Activated gamma-delta T cell treated with anti-CD3 and anti-CD28 coated beads, Interleukin-2, amount 50 U/mL, for 16 hours (primary cell): ENCODE results near the gene SPATA1.

Experiments used
- DNase-seq: peaks from one replicate; pipeline ENCODE4 v3.0.0-alpha.2; 2020; ENCODE audit warnings: low read depth

The SPATA1 gene

DNA sequence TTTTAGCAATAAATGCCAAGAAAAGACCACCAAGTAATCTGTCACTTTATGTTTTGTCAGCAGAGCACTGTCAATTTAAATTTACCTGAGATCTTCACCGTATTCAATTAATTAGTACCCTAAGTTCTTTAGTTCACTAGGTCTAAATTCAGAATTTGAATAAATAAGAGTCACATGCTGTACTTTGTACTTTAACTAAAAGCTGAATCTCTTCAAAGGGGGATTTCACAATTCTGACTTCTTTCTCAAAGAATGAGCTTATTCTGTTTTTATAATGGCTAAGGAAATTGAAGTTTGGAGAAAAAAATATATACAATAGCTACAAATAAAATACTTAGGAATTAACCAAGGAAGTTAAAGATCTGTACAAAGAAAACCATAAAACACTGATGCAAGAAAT, 2.3 kb downstream of the SPATA1 start:
- DNase-seq: no peak

DNA sequence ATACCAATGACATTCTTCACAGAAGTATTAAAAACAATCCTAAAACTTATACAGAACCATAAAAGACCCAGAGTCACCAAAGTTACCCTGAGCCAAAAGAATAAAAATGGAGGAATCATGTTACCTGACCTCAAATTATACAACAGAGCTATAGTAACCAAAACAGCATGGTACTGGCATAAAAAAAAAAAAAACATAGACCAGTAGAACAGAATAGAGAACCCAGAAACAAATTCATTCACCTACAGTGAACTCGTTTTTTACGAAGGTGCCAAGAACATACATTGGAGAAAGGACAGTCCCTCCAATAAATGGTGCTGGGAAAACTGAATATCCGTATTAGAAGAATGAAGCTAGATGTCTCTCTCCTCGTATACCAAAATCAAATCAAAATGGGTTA, 2.8 kb downstream of the SPATA1 start:
- DNase-seq: no peak

DNA sequence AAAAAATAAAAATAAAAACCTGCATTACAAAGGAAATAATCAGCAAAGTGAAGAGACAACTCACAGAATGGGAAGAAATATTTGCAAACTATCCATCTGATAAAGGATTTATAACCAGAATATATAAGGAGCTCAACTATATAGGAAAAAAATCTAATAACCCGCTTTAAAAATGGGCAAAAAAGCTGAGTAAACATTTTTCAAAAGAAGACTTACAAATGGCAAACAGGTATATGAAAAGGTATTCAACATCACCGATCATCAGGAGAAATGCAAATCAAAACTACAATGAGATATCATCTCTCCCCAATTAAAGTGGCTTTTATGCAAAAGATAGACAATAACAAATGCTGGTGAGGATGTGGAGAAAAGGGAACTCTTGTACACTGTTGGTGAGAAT, 4.0 kb downstream of the SPATA1 start:
- no peak for DNase-seq

DNA sequence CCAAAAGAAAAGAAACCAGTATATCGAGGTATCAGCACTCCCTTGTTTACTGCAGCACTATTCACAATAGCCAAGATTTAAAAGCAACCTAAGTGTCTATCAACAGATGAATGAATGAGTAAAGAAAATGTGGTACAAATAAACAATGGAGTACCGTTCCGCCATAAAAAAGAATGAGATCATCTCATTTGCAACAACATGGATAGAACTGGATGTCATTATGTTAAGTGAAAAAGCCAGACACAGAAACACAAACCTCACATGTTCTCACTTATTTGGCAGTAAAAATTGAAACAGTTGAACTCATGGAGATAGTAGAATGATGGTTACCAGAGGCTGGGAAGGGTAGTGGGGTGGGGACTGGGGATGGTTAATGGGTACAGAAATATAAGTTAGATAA, 4.5 kb downstream of the SPATA1 start:
- DNase-seq: no peak

DNA sequence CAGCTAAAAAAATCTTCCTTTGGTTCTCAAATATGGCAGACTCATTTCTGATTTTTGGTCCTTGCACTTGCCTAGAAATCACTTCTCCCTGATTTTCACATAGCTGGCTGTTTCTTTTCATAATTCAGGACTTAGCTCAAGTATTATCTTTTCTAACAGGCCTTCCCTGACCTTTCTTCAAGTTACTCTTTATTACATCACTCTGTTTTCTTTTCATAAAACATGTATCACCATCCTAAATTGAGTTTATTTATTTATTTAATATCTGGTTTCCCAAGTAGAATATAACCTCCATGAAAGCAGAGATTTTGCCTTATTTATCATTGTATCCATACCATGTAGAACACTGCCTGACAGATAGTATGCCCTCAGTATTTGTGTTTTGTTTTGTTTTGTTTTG, 18.4 kb downstream of the SPATA1 start:
- no peak for DNase-seq

DNA sequence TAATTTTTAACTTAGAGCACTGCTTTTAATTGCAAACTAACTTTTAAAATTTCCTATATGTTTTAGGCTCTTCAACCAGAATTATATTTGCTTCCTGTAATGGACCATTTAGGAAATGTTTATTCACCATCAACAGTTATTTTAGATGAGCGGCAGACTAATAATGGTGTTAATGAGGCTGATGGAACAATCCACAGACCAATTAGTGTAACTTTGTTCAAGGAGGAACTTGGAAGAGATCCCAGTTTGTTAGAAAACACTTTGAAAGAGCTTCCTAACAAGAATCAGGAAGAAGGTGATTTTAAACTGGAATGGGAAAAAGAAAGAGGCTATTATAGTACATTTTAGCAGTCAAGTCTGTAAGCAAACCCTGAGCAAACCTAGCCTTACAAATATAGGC, 19.6 kb downstream of the SPATA1 start:
- no peak for DNase-seq

DNA sequence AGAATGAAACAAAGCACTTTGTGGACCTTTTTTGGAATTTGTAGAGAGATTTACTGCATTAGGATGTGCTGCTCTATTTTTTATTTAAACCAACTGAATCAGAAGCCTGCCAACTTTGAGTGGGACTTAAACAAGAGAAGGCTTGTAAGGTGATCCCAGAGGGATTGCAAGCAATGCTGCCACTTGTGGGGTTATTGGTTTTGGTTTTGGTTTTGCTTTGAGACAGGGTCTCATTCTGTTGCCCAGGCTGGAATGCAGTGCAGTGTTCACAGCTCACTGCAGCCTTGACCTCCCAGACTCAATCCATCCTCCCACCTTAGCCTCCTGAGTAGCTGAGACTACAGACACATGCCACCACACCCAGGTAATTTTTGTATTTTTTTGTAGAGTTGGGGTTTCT, 32.4 kb downstream of the SPATA1 start:
- no peak for DNase-seq

DNA sequence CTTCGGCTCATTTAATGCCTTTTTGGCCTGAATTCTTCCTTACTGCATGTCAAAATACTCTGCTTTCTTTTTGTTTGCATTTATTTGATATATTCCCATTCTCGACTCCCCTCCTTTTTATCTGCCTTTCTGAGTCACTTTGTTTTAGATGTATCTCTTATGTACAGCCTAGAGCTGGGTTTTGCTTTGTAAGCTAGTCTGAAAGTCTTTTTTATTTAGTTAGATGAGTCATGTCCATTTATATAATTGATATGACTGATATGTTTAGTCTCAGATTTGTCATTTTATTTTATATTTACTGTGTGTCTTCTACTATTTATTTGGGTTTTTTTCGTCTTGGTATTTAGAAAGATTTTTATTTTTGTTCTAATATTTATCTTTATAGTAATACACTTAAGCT, 33.8 kb downstream of the SPATA1 start:
- DNase-seq: no peak

DNA sequence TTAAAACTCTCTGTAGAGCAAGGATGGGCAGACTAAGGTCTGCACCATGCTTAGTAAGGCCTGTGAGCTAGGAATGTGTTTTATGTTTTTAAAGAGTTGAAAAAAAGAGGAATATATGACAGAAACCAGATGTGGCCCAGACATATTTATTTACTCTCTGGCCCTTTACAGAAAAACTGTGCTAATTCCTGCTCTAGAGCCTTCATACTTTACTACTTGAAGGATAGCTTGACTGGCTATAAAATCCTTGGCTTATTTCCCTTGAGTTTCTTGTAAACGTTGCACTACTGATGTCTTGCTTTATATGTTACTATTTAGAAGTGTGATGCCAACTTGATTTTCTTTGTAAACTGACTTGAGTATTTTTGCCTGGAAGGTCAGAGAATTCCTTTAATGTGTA, 34.6 kb downstream of the SPATA1 start:
- no peak for DNase-seq

DNA sequence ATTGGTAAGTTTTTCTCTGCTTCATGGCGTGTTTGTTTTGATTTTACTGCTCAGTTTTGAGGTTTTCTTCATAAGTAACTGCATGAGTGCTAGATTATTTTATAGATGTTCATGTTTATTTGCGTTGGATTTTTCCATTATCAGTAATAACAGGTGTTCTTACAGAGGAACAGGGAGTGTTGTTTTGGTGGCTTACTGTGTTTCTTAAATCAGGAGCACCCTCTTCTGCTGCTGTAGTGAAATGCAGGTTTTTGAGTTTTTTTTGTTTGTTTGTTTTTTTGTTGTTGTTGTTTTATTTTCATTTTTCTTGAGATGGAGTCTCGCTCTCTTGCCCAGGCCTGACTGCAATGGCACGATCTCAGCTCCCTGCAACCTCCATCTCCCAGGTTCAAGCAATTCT, 35.5 kb downstream of the SPATA1 start:
- no peak for DNase-seq

DNA sequence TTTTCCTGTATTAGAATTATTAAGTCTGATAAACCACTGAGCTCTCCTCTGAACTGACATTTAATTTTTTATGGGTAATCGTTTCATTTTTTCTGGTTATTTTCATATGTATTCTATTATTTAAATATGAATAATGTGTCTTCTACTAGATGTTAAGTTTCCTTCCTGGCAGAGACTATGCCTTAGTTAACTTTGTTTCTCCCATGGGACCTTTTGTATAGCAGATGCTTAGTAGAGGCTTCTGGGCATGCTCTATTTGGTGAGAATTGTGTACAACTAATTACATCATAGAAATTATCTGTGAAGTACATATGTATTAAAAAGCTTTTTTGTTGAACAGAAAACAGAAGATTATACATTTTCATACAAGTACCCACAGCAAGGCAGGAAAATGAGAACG, 44.6 kb downstream of the SPATA1 start:
- DNase-seq: no peak

DNA sequence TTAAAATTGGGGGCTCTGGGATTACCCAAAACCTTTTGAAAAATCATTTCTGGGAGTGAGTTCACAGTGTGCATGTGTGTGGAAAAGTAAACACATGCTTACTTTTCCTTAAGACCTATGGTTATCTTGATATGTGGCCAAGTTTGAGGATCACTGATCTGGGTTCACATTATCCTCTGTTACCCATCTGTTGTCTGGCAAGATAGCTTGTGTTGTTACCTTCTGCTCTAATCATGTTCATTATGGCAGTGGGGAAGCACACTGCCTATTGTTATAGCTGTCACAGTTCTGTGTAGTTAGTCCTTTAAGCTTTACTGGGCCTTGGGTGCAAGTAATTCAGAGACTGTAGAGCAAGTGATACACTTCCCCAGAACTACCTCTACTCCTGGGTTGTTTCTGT, 63.0 kb downstream of the SPATA1 start:
- DNase-seq: no peak

DNA sequence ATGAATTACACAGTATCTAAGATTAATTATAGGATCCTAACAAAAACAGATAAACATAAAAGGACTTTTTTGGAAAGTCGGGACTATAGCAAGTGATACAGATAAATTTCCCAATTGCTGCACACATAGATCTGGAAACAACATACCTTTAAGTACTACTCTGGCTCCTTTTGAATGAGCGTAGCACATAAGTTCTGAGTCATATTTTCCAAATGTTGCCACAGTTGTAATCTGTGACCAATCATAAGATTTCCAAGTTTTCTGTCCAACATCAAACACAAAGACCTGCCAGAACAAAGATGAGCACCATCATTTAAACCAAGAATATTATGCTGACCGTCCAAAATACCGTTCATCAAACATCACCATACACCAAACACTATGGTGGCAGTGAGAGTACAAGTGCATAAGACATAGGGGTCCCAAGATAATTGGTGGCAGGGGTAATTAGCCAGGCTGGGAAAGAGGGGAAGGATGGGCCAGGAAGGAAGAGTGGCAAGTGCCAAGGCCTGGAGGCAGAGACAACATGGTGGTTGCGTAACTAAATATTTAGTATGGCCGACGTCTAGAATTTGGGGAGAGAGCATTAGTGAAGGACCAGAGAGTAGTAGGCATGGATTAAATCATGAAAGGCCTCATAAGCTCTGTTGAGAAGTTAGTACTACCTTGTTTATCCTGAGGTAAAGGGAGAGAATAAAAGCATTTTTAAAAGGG, 64.4 kb downstream of the SPATA1 start:
- no peak for DNase-seq

DNA sequence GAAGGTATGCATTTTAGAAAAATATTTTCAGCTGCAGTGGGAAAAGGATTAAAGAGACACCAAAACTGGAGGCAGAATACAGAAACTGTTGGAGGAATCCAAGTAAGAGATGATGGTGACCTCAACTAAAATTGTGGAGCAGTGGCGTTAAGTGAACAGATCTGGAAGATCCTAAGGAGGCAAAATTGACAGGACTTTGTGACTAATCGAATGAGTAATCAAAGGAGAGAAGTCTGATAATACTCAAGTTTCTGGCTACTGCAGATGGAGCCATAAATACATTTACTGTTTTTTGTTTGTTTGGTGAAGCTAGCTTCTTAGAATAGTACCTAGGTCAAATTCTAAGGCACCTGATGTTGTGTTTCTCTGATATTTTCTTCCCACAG, 65.0 kb downstream of the SPATA1 start:
- no peak for DNase-seq

DNA sequence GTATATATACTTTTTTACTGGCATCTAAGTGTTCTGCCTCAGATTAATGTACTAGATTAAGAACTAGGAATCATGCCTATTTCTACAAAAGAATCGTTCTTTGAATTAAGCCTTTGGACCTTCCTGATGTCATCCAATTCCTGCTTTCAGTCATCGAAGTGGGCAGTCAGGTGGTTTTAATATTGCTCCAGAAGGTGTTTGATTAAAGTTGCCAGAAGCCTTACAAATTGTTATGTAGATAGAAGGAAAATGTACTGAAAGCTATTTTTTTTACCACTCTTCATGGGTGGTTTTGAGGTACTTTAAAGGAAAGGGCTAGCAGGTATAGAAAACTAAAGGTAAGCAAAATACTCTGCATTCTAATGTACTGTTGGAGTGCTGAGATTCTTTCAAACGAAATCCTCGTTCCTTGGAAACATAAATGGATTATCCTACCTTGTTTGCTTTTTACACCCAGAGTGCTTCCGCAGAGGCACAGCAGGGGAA, 67.3 kb downstream of the SPATA1 start:
- no peak for DNase-seq

DNA sequence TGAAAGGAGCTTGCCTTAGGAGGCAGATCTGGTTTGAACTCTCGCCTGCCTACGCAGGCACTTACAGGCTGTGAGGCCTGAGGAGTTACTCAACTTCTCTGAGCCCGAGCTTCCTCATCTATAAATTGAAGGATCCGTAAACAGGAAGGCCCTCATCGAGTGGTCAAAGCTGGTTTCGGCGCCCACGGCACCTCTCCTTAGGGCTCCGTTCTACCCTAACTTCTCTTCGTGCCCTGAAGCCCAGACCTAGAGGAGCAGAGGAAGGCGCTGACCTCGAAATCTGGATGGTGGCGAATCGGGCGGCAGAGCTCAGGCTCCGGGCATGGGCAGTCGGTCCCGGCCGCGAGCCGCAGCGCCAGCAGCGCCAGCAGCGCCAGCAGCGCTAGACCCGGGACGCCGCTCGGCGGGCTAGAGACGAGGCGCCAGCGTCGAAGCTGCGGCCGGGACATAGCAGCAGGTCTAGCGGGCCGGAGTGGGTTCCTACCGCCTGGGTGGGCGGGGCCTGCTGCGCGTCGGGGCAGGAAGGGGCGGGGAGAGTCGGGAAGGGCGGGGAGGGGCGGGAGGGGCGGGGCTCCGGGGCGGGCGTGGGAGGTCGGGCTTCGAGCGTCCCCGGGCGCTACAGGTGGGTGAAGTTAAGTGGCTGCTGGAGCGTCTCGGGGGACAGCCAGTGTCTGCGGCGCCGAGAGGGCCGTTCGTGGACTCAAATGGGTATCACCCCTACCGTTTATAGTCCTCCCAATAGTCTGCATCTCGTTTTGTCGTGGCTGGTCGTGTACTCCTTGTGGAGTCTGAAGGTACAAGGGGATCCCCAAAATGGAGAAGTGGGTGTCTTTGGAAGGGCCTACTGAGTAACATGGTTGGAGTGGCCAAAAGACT, 68.0 kb downstream of the SPATA1 start, which contains the start of gene CTBS:
Gene CTBS (minus strand): TSS at position 474 of the 876 bp plus-strand sequence. CDS start 25 bp downstream, at position 449.
- peak; percentile 79 for DNase-seq

DNA sequence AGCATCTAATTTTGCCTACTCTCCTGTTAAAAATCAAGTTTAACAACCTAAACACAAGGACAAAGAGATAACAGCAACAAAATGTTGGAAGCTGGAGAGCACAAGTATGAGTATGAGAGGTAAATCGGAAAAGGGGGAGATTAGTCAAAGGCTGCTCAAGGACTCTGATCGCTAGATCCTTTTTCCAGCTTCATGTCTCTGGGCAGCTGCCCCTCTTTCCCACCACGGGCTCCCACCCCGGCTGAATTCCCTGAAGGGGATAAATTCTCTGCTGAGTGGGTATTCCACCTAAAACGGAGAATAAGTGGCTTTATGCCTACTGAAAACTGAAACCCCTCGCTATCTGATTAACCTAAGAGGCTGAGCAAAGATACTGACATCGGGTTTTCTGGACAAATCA, 68.8 kb downstream of the SPATA1 start:
- DNase-seq: no peak

DNA sequence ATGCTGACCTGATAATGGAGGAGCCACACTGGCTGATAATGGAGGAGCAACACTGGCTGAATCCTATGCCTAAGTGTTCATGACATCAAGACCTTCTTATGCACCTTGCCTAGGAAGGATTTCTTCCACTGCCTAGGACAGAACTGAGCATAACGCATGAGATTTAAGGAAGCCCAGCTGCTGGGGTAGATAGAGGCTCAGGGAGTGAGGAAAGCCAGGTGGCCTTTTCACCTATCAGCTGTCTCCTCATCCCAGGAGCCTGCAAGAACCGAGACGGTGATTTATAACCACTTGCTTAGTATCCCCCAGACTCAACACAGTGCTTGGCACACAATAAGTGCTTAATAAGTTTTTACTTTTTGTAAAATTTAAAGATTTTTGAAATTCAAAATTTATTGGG, 75.5 kb downstream of the SPATA1 start:
- no peak for DNase-seq

DNA sequence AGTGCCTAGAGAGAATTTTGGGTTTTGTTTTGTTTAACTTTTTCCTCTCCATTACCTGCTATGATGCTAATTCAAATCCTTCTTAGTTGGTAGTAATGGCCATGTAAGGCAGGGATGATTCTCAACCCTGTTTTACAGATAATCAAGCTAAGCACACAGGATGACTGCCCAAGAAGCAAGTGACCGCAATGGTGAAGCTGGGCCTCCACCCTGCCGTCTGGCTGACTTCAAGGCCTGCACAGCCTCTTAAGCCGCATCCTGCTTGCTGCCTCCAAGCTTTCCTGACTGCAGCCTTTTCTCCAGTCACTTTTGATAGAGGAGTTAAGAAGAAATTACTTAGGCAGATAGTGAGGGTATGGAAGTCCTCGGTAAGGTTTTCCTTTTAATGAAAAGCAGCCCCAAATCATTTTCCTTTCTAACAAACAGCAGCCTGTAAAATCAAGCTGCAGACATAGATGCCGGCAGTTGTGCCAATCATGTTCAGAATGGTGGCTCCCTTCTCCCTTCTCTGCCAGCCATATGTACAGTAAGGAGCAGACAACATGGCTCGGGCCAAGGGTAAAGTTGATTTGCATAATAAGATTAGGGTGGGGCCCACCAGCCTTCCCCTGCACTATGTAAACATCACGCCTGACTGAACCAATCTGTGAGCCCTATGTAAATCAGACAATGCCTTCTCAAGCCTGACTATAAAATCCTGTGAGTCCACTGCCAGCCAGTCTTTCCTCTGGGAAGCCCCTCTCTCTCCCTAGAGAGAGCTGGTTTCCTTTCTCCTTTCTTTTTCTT, 76.8 kb downstream of the SPATA1 start:
- no peak for DNase-seq

DNA sequence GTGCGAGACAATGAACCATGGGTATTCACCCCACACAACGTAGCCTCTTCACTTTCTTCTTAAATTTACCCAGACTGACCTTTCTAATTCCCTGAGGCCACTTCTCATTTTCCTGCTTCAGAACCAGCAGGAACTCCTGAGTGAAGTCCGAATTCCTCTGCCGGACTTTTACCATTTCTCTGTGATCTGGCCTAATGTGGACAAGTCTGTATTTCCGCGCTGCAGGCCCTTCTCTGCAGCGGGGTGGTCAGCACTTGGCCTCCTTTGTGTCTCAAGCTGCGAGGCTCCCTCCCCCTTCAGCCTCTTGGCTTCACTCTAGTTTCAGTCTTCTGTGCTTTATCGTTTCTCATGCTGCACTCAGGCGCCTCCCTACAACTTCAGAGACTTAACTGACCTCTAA, 77.5 kb downstream of the SPATA1 start:
- no peak for DNase-seq

DNA sequence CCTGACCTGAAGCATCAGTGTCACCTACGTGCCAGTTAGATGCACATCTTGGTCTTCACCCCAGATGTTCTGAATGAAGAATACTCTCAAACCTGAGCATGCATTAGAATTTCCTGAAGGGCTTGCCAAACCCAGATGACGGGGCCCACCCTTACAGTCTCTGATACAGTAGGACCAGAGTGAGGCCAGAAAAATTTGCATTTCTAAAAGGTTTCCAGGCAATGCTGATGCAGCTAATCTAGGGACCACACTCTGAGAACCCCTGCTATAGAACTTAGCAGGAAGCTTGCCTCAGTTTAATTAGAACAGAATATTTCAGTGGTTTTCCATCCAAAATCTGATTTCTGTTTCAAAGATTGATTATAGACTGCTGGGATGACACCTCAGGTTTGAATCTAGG, 77.9 kb downstream of the SPATA1 start:
- DNase-seq: no peak

DNA sequence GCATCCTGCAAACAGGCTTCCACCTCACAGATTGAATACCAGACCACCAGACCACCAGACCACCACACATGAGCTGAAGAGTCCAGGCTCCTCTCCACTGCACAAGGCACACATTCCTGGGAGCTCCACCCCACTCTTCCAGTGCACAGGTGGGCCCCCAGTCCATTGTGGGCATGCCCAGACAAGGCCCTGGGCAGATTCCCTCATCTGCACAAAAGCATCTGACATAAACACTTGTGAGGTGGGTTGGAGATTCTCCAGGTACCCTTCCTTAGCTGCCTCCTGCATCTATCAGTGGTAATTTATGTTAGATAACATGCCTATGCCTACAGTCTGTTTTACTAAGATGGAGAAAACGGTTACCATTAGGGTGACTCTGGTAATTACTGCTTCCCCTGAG, 79.6 kb downstream of the SPATA1 start:
- DNase-seq: no peak

DNA sequence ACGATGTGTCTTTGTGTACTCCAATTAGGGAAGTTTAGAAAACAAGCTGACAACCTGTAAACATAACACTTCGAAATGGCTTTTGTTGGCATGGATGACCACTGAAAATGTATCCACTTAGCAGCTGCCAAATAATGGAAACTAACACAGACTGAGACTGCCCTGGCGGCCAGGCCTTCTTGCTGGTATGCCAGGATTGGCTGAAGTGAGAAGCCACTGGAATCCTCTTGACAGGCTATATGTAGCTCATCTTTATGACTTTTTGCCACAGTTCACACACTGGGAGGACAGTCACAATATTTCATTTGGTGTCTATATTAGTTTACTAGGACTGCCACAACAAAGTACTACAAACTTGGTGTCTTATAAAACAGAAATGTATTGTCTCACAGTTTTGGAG, 80.9 kb downstream of the SPATA1 start:
- no peak for DNase-seq
